Suppressor macrophage (primary cell): ENCODE results near the gene SRP19.
A peak's percentile ranks its signal among the peaks of the same experiment; 100 is the strongest.
"Not testable (repeated sequence)": the region's sequence is repeated elsewhere in the genome, so short reads cannot be mapped to it uniquely, and the experiment has no call there.

Experiments used
- DNase-seq, 4 experiments: peaks; one replicate each; pipeline ENCODE4 v3.0.0-alpha.2; 2020 to 2022
- total RNA-seq, 17 experiments: gene quantifications; one replicate each; lab custom pipeline; 2026; ENCODE audit warnings: mixed read lengths in 6 of 17, inconsistent platforms in 3 of 17; lab: John Stamatoyannopoulos, UW

SRP19 gene
- total RNA-seq: 6.6 to 14.6 (median 9.9) reads per million in 17 experiments

DNA sequence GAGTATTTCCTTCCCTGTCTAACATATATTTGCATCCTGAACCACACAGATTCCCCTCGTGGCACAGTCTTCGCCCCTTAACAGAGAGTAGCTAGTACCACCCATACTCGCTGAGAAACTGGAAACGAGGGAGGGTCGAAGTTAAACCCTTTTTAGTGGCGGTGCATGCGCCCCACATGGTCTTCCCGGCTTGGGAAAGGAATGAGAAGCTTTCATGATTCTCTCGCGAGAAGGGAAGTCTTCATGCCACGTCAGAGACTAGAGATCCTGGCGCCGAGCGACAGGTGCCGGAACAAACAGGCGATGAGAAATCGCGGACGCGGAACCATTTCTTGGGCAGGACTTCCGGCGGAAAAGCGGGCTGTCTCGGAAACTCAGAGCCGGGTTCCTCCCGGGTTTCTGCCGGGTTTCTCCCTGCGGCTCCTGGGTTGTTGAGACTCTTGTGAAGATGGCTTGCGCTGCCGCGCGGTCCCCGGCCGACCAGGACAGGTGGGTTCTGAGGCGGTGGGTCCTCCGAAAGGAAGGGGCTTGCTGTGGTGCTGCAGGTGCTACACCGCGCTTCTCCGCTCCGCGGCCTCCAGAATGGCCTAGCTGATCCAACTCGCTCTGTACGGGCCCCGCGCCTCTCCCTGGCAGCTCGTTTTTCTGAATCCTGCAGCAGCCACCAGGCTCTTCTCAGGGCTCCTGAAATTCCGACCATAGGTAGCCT is at the start of gene SRP19:
SRP19 (plus strand) TSS at position 359 of the 709 bp plus-strand sequence; CDS start at position 449, 90 bp downstream.
- DNase-seq: peak; percentile 97 to 99 (median 98)

DNA sequence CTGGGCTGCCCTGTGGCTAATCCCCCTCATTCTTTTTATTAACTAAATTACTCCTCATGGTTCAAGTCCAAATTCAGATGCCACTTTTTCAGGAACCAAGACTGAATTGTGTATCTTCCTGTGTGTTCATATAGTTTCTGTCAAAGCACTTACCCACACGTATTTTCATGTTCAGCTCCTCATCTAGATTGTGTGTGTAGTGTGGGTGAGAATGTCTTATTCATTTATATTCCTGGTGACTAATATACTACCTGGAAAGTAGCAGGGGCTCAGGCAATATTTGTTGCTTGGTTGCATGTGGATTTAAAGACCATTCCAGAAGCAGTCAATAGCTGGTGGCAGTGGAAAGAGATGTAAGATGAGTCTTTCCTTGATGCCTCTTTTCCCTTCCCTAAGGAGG is 48.5 kb upstream of the SRP19 start:
- DNase-seq: no peak

DNA sequence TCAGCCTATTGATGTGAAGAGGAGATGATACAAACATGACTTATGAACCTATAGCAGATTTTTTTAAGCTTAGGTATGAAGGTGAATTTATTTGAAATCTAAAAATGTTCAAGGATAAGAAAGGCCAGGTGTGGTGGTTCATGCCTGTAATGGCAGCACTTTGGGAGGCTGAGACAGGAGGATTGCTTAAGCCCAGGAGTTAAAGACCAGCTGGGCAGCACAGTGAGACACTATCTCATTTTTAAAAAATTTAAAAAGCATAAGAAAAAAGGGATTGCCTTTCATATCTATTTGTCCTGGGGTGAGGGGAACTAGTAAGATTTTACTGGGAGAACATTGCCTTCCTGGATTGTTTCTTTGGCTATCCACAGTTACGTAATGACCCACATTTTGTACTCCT is 40.8 kb upstream of the SRP19 start:
- no peak for DNase-seq

DNA sequence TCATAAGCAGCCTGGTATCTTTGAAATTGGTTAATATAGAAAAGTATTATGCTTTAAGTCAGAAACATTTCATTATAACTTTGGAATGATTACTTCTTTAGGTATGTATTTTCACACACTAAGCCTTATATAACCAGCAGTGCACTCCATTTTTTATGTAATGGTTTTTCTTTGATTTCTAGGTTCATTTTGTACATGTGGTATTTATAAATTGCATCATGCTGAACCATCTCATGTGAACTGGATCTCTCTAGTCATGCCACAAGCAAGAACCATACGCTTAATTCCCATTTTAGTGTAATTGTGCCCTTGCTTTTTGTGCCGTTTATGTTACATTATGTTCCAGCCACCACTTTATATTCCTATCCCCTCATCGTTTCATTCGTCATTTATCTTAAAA is 38.6 kb upstream of the SRP19 start:
- no peak for DNase-seq

DNA sequence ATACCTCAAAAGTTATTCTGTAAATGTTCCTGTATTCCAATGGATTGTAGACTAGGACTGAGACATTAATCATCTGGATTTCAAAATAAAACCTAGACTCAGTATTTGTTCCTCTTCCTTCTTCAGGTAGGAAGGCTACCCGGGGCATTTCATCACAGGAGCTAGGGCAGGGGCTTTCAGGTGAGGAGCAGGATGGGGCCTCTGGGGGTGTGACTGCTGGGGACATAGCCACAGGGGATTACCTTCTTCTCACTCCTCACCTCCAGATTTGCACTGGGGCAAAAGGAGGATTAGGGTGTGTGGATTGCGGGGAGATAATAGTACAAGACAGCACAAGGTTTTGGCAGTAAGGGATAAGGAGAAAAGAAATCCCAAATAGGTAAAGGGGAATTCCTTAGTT is 37.9 kb upstream of the SRP19 start:
- DNase-seq: no peak

DNA sequence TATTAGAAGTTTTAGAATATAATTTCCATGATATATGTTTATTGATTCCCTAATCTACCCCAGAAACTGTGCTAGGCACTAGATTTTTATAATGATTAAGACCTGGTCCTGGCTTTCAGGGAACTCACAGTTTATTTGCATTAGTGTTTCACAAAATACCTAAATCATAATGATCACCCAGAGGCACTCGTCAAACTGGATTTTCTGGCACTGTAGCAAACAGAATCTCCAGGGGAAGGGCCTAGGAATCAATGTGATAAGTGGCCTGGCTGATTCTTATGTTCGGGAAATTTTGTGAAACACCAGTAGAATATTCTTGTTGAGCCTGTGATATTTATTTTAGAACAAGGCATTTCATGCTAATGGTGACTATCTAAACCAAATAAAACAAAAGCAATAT is 37.4 kb upstream of the SRP19 start:
- DNase-seq: no peak

DNA sequence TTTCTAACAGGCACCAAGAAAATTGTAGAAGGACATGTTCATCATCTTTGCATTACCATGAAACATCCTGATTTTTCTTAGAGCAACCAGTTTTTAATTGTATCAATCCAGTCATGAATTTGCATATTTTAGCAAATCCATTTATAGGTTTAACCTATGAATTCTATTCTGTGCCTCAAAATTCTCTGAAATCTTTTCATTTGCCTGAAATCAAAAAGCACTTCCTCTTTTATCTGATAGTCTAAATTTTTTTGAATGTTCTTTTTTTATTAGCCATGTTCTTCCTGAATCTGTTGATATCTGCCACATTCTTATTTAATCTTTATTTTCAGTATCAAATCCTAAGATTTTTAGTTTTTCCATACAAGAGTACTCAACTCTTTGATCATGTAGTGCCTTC is 36.9 kb upstream of the SRP19 start:
- no peak for DNase-seq

DNA sequence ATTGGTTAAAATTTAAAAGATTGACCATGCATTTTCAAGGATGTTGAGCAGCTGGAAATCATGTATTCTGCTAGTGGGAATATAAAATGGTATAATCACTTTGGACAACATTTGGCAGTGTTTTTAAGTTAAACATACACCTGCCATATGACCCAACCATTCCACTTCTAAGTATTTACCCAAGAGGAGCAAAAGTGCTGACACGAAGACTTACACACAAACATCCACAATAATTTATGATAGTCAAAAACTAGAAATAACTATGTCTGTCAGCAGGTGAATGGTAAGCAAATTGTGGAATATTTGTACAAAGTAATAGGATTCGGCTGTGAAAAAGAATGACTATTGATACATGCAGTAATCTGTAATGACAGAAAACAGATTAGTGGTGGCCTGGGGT is 30.7 kb upstream of the SRP19 start:
- DNase-seq: no peak

DNA sequence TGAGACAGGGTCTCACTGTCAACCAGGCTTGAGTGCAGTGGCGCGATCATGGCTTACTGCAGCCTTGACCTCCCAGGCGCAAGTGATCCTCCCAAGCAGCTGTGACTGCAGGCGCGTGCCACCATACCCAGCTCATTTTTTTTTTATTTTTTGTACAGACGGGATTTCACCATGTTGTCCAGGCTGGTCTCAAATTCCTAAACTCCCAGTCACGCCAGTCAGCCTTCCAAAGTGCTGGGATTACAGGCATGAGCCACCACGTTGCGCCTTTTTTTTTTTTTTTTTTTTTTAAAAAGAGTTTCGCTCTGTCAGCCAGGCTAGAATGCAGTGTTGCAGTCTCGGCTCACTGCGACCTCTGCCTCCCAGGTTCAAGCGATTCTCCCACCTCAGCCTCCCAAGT is 27.1 kb upstream of the SRP19 start:
- DNase-seq: no peak

DNA sequence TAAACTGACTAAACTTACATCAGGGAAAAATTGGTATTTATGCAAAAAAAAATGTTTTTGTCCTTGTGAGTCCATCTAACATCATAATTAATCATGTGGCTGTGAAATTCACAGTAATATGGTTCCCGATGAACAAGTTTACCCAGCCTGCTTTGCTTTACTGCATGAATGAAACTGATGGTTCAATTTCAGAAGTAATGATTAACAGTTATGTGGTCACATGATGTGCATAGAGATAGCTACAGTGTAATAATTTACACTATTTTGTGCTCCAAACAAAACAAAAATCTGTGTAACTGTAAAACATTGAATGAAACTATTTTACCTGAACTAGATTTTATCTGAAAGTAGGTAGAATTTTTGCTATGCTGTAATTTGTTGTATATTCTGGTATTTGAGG is 16.6 kb upstream of the SRP19 start:
- DNase-seq: no peak

DNA sequence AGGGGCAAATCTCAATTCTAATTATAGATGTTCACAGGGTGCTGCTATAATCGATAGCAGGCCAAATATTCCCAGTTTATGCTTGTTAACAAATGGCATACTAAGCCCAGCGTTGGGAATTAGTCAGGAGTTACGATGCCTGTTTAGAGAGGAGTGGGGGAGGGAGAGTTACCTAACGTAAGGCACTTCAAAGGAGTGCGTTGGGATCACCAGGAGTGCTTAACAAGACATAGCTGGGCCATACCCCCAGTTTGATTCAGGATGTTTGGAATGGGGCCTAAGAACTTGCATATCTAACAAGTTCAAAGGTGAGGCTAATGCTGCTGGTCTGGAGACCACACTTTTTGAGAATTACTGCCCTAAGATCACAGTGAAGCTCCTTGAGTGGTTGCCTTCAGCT is 14.5 kb upstream of the SRP19 start:
- no peak for DNase-seq

DNA sequence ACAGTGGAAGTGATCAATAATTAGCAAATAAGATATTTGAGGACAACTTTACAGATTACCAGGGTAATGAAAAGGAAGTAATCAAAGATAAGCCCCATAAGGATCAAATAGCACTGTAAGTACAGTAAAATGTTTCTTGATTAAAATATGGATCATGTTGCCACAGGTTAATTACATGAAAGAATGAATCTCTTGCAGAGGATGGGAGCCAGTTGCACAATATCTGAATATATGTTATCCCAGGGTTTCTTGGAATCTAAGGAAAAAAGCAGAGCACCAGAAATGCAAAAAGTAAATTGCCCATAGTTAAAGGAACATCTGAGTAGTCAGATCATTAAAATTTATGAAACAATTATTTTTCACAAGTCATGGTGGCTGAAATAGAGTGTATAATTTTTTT is 13.8 kb upstream of the SRP19 start:
- no peak for DNase-seq

DNA sequence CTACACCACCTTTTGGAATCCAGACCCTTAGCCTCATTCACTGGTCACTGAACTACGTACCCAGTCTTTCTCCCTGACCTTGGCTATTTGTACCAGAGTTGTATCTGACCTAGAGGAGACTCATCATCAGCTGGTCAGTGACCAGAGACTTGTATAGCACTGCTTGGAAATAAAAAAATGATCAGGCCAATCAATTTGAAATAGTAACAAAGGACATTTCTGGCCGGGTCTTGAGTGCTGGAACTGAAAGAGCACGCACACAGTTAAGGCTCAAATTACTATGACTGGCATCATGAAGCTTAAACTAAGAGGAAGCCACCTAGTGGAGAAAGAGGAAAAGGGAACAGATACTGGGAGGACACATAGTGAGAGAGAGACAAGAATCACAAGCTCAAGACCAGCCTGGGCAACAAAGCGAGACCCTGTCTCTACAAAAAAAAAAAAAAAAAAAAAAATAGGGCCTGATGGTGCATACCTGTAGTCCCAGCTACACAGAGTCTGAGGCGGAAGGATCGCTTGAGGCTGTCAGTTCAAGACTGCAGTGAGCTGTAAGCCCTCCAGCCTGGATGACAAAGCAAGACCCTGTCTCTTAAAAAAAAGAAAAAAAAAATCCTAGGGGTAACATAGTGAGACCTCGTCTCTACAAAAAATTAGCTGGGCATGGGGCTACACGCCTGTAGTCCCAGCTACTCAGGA is 12.8 kb upstream of the SRP19 start:
- peak; percentile 42 to 81 (median 66) for DNase-seq

DNA sequence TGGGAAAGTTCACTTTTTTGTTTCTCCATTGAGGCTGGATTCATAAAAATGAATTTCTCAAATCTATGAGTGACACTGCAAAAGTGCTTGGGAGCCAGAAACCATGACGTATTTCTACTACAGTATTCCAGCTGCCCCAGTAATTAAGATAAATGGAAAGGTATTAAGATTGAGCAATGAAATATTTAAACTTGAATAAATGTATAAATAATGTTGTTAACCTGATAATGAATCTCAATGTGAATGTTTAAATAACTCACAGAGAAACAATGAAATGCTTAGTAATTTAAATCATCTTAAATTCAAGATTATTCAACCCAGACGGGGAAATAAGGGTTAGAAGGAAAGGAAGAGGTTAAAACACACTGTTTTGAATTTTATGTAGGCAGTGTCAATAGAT is 11.2 kb upstream of the SRP19 start:
- DNase-seq: no peak

DNA sequence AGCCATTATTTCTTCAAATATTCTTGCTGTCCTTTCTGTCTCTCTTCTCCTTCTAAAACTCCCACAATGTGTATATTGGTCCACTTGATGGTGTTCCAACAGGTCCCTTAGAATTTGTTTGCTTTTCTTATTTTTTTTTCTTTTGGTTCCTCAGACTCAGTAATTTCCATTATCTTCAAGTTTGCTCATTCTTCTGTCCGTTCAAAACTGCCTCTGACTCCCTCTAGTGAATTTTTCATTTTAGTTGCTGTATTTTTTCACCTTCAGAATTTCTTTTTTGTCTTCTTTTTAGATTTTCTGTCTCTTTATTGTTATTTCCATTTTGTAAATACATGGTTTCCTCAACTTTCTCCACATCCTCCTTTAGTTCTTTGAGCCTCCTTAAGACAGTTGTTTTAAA is 6.4 kb upstream of the SRP19 start:
- no peak for DNase-seq

DNA sequence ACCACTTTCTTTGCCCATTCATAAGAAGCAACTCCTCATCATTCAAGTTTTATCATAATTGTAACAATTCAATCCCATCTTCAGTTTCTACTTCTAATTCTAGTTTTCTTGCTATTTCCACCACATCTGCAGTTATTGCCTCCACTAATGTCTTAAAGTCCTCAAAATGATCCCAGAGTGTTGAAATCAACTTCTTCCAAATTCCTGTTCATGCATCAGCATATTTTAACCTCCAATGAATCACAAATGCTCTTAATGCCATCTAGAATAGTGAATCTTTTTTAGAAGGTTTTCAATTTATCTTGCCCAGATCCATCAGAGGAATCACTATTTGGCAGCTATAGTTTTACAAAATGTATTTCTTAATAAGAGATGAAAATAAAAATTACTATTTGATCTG is 3.2 kb upstream of the SRP19 start:
- DNase-seq: no peak

DNA sequence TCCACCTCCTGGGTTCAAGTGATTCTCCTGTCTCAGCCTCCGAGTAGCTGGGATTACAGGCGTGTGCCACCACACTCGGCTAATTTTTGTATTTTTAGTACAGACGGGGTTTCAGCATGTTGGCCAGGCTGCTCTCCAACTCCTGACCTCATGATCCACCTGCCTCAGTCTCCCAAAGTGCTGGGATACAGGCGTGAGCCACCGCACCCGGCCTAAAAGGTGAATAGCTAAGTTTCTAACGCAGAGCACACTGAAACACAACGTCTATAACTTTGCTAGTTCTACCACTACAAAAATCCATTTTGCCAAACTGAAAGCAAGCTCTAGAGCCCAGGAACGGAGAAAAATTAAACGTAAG is 537 bp upstream of the SRP19 start:
- not testable (repeated sequence) for DNase-seq

DNA sequence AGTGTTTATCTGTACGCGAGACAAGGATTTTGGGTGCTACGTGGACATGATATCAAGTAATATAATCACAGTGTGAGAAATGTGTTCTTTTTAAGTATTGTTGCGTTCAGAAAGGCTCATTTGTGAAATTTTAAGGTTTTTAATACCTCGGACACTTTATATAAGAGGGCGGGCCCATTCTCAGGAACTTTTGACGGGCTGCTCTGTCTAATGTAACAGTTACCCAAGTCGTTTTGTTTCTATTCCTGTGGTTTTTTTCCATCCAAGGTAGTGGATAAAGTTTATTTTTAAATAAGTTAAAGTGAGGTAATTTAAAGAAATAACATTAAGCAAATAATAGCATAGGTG is 525 bp downstream of the SRP19 start:
- DNase-seq: no peak

DNA sequence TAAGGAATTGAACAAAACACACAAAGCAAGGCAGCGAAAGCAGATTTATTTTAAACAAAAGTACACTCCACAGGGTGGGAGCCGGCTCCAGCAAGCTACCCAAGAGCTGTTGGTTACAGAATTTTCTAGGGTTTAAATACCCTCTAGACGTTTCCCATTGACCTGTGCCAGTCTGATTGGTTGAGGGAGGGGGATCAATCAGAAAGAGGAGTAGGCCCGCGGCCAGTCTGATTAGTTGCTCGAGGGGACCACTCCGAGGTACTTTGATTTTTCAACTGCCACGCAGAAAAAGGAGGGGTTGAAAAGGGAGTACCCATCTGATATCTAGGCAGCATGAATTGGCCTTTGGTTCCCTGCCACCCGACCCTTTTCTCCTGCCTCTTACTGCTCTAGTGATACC is 998 bp downstream of the SRP19 start:
- DNase-seq: no peak

DNA sequence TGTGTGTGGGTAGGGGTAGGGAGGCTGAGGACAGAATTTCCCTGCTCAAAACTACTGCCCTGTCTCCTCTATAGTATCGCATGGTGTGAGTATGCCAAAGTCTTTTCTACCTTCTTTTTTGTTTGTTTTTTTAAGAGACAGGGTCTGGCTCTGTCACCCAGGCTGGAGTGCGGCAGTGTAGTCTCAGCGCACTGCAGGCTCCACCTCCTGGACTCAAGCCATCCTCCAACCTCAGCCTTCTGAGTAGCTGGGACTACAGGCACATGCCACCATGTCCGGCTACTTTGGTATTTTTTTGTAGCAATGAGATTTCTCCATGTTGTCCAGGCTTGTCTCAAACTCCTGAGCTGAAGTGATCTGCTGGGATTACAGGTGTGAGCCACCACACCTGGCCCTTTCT is 2.5 kb downstream of the SRP19 start:
- no peak for DNase-seq

DNA sequence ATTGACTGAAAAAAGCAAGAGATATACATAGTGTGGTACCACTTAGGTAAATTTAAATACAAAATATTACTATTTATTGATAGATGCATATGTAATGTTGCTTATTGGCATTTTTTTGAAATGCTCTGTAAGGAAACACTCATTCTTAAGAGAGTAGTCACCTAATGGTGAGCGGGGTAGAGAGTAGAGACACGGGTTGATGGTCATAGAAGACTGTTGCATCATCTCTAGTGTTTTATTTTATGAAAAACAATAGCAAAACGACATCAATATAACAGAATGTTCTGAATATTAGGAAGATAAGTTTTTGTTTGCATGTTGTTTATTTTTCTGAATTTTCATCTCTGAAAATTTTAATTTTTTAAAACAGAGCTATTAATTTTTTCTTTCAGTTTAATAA is 4.0 kb downstream of the SRP19 start:
- DNase-seq: no peak

DNA sequence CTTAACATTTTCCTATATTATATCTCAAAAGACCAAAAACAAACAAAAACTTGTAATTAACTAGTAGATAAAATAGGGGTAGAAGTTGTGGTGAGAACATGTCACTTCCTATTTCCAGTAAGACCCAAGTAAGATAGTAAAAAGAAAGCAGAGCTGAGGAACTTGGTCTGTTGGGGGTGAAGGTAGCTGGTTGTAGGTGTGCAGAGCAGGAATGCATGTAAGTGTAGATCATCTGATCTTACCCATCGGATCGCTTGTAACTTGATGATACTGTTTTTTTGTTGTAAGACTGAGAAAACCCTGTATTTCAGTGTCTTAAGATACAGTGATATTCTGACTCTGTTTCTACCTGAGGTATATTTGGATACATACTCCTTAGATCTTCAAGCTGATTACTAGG is 5.7 kb downstream of the SRP19 start:
- no peak for DNase-seq

DNA sequence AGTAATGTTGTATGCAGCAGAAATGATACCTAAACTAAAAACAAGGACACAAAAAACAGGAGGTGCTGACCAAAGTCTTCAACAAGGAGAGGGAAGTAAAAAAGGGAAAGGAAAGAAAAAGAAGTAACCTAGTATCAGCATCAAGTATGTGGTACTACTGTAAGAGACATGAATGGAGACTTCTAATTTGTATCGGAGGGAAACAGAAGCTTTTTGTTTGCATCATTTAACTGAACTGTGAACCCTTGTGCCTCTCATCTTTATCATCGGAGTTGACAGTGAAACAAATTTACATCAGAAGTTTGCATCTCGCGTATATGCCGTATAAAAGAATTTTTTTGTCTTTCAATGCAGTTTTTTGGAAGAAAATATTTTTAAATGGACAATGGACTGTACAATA is 6.3 kb downstream of the SRP19 start:
- DNase-seq: no peak

DNA sequence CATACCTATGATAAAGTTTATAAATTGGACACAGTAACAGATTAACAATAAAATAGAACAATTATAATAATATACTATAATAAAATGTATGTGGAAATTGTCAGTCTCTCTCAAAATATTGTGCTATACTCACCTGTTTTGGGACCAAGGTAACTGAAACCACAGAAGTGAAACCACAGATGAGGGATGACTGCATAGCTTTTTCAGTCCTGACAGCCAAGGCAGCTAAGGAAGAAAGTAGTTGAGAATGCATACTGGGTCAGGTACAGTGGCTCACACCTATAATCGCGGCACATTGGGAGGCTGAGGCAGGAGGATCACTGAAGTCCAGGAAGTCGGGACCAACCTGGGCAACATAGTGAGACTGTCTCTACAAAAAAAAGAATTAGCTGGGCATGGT is 8.9 kb downstream of the SRP19 start:
- no peak for DNase-seq

DNA sequence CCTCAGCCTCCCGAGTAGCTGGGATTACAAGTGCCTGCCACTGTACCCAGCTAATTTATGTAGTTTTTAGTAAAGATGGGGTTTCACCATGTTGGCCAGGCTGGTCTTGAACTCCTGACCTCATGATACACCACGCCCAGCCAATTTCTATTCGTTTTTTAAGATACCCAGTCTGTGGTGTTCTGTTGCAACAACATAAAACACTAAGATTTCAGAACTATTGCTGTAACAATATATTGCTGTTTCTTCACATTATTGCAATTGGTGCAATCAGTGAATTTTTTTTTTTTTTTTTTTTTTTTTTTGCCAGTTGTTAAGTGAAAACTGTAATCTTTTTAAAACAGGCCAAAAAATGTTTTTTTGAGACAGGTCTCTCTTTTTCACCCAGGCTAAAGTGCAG is 9.9 kb downstream of the SRP19 start:
- DNase-seq: no peak
